Neutrophil (primary cell): ENCODE results near the gene C17orf75.

Source experiments
- H3K27ac ChIP-seq: fragments of 200-600 bp; sonication (generic); 2 replicates; pipeline ENCODE4 v1.5.1; 2016; ENCODE audit warnings: mild to moderate bottlenecking, moderate library complexity
- H3K27me3 ChIP-seq: fragments of 200-600 bp; sonication (generic); 2 replicates; pipeline ENCODE4 v1.6.0; 2016; ENCODE audit warnings: mild to moderate bottlenecking
- H3K36me3 ChIP-seq: fragments of 200-600 bp; sonication (generic); 2 replicates; pipeline ENCODE4 v1.5.1; 2017
- H3K4me1 ChIP-seq, 2 experiments: fragments of 200-600 bp in 1 of 2; sonication (generic) in 1 of 2; 1 replicate in 1 of 2; 2 replicates in 1 of 2; pipeline versions ENCODE4 v1.5.1 to v1.6.1; 2013 to 2016; ENCODE audit warnings: low read depth in 1 of 2, low read length in 1 of 2, mild to moderate bottlenecking in 1 of 2, moderate library complexity in 1 of 2; ENCODE audit not compliant: control insufficient read depth in 1 of 2, insufficient read depth in 1 of 2
- H3K4me3 ChIP-seq, 2 experiments: fragments of 200-600 bp in 1 of 2; sonication (generic) in 1 of 2; 1 replicate in 1 of 2; 2 replicates in 1 of 2; pipeline ENCODE4 v1.5.1; 2013 to 2016; ENCODE audit warnings: low read depth in 1 of 2, low read length in 1 of 2, mild to moderate bottlenecking in 1 of 2, moderate library complexity in 1 of 2
- H3K9me3 ChIP-seq: fragments of 200-600 bp; sonication (generic); 2 replicates; pipeline ENCODE4 v1.5.1; 2016
- TF ChIP-seq, protein P1 (sequence below): fragments of 200-600 bp; sonication (generic); IDR thresholded peaks from 2 replicates; pipeline ENCODE4 v1.5.1; 2016; ENCODE audit warnings: antibody characterized with exemption

Gene C17orf75

DNA sequence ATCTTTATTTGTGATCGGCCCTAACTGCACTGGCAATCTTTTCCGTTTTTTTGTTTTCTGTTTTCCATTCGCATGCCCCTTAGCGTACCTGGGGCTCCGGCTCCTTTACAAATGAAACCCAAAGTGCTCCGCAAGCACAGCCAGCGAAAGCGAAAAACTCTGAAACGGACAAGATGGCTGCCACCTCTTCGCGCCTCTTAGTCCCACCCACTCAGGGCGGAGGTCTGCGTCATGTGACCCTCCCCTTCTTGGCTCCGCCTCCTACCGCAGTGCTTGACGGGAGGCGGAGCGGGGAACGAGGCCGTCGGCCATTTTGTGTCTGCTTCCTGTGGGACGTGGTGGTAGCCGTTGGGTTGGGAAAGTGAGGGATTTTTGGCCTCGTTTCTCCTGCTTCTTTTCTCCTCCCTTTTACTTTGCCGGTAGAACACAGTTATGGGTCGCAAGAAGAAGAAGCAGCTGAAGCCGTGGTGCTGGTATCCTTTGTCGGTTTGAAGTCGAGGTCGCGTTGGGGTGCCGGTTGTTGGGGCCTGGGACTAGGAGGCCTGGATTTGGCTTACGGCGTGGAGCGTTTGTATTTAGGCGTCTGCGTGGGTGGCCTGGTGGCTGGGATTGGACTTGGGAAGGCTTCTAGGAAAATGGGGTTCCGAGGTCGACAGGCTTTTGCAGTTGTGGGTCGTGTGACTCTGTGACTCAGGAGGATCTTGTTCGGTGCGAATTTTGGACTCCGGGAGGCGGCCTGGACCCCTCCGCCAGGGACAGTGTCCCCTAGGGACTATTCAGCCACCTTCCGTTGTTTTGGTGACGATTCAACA, 8.1 kb upstream of the C17orf75 start, which contains the start of gene ZNF207:
Gene ZNF207 (plus strand): TSS at position 304 of the 812 bp plus-strand sequence. CDS start 129 bp downstream, at position 433.
- H3K36me3 ChIP-seq, result peaks cover 26% of the 10 kb centered on the region
- no peaks in the 10 kb centered on the region for H3K9me3 ChIP-seq
- H3K4me3 ChIP-seq, result peak within 1 kb of the TSS; percentile 94 to 99

DNA sequence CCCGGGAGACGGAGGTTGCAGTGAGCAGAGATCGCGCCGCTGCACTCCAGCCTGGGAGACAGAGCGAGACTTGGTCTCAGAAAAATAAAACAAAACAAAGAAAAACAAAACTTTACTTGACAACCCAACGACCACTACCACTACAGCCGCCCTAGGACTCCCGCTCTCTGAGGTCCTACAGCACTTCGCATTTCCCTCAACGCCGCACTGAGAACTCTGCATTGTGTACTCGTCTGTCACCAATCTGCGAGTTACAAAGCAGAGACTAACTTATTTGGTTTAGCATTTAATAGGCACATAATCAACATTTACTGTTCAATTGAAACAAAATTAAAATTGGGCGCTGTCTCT, 7.5 kb upstream of the C17orf75 start:
- peaks cover 26 to 31% of the 10 kb centered on the region in 2 experiments for H3K4me1 ChIP-seq
- no peaks in the 10 kb centered on the region for H3K27me3 ChIP-seq
- H3K36me3 ChIP-seq, result peaks cover 21% of the 10 kb centered on the region
- peak overlapping the region; percentile 90 for H3K27ac ChIP-seq
- TF ChIP-seq, protein P1, sequence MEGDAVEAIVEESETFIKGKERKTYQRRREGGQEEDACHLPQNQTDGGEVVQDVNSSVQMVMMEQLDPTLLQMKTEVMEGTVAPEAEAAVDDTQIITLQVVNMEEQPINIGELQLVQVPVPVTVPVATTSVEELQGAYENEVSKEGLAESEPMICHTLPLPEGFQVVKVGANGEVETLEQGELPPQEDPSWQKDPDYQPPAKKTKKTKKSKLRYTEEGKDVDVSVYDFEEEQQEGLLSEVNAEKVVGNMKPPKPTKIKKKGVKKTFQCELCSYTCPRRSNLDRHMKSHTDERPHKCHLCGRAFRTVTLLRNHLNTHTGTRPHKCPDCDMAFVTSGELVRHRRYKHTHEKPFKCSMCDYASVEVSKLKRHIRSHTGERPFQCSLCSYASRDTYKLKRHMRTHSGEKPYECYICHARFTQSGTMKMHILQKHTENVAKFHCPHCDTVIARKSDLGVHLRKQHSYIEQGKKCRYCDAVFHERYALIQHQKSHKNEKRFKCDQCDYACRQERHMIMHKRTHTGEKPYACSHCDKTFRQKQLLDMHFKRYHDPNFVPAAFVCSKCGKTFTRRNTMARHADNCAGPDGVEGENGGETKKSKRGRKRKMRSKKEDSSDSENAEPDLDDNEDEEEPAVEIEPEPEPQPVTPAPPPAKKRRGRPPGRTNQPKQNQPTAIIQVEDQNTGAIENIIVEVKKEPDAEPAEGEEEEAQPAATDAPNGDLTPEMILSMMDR, result no peak
- H3K4me3 ChIP-seq, result peak overlapping the region; percentile 94 to 99
- no peaks in the 10 kb centered on the region for H3K9me3 ChIP-seq

More for the DNA sequence above, 8.1 kb upstream of the C17orf75 start, which contains the start of gene ZNF207:
- Histone ChIP-seq H3K27me3 (no peaks in the 10 kb centered on the region), H3K4me1 (peaks cover 26 to 31% of the 10 kb centered on the region in 2 experiments), H3K27ac (peak within 1 kb of the TSS; percentile 90)
- TF ChIP-seq, protein P1, result peak; percentile 22

DNA sequence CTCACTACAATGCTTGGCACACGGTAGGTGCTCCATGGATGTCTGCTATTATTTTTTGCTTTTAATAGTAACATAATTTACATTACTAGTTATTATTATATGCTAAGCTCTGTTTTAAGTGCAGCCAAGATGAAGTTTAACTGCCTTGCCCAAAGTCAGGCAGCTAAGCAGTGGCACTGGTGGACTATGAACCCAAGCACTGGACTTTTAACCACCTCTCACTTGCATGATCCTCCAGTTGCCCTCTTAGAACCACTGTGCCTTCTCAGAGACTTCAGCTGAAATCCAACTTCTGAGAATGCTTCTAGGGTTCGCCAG, 6.5 kb upstream of the C17orf75 start:
- TF ChIP-seq, protein P1, result no peak
- H3K4me3 ChIP-seq, result no peak overlapping the region
- peaks cover 13% of the 10 kb centered on the region for H3K36me3 ChIP-seq
- no peaks in the 10 kb centered on the region for H3K27me3 ChIP-seq
- H3K27ac ChIP-seq, result no peak overlapping the region
- H3K9me3 ChIP-seq, result no peaks in the 10 kb centered on the region
- H3K4me1 ChIP-seq, result peaks cover 26 to 31% of the 10 kb centered on the region in 2 experiments

DNA sequence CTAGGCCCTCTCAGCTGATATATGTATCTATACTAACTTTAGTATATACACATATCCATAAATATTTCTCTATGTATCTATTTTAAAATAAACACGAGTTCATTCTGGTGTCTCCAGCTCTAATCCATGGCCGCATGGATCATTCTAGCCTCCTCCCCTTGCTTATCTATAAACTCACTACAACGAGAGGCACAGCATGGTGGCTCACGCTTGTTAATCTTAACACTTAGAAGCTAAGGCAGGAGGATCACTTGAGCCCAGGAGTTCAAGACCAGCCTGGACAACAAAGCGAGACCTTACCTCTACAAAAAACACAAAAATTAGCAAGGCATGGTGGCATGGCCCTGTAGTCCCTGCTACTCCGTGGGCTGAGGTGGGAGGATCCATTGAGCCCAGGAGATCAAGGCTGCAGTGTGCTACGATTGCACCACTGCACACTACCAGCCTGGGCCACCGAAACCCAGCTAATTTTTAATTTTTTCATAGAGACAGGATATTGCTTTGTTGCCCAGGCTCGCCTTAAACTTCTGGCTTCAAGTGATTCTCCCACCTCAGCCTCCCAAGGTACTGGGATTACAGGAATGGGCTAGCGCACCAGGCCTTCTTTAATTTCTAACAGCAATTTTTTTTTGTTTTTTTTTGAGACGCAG, 4.1 kb upstream of the C17orf75 start:
- Histone ChIP-seq H3K36me3 (no peaks in the 10 kb centered on the region), H3K4me3 (no peak overlapping the region), H3K9me3 (no peaks in the 10 kb centered on the region), H3K27me3 (no peaks in the 10 kb centered on the region), H3K27ac (no peak overlapping the region), H3K4me1 (peaks cover 24 to 30% of the 10 kb centered on the region in 2 experiments)
- TF ChIP-seq, protein P1, result no peak

DNA sequence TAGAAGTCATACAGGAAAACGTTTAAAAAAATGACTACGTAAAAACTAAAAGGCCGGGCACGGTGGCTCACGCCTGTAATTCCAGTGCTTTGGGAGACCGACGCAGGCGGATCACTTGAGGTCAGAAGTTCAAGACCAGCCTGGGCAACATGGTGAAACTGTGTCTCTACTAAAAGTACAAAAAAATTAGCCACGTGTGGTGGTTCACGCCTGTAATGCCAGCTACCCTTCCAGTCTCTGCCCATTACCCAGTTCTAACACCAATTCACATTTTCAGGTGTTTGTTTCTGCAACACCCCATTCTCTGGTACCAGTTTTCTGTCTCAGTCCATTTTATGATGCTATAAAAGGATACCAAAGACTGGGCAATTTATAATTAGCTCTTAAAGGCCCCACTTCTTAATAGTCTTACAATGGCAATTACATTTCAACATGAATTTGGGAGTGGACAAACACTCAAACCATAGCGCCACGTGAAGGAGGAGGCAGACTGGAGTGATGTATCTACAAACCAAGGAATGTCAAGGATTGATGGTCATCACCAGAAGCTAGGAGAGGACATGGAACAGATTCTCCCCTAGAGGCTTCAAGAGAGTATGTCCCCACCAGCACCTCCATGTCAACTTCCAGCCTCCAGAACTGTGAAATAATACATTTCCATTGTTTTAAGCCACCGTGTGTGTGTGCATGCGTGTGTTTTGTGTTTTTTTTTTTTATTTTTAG, 791 bp upstream of the C17orf75 start:
- peak overlapping the region; percentile 69 to 71 for H3K4me3 ChIP-seq
- H3K27me3 ChIP-seq, result no peaks in the 10 kb centered on the region
- peaks cover 17% of the 10 kb centered on the region in 2 experiments for H3K4me1 ChIP-seq
- H3K36me3 ChIP-seq, result no peaks in the 10 kb centered on the region
- TF ChIP-seq, protein P1, result no peak
- H3K9me3 ChIP-seq, result no peaks in the 10 kb centered on the region
- peak overlapping the region; percentile 73 for H3K27ac ChIP-seq
